Mucosa of descending colon (tissue), 3 donors: ENCODE measurements around the gene NOS1. TPM values are rescaled to one million over a fixed set of nuclear protein-coding genes. Genes with fewer than 3 reads are reported as not detected.

Experiments
- ATAC-seq: fragments of 200-7000 bp; cut with Tn5 transposase; one replicate; pipeline ENCODE4 v1.9.1; 2020; ENCODE audit warnings: mild to moderate bottlenecking, moderate library complexity
- DNase-seq, 3 donors: peaks; one replicate each; pipeline ENCODE4 v3.0.0-alpha.2; 2020
- H3K36me3 ChIP-seq: fragments of 200-600 bp; one replicate; pipeline ENCODE4 v1.8.0; 2021; ENCODE audit warnings: low read depth, mild to moderate bottlenecking
- H3K4me1 ChIP-seq: fragments of 200-600 bp; one replicate; pipeline ENCODE4 v1.8.0; 2021; ENCODE audit warnings: low read depth, mild to moderate bottlenecking
- H3K4me3 ChIP-seq: fragments of 200-600 bp; one replicate; pipeline ENCODE4 v1.8.0; 2021; ENCODE audit warnings: mild to moderate bottlenecking
- H3K9me3 ChIP-seq: fragments of 200-600 bp; one replicate; pipeline ENCODE4 v1.8.0; 2021; ENCODE audit warnings: mild to moderate bottlenecking
- CTCF ChIP-seq: fragments of 200-600 bp; IDR thresholded peaks from one replicate; pipeline ENCODE4 v1.8.0; 2022; ENCODE audit warnings: antibody characterized with exemption, mild to moderate bottlenecking
- intact Hi-C, 2 donors: fragments of 100-400 bp; cut with DNase I in 1 of 2; cut with micrococcal nuclease in 1 of 2; formaldehyde crosslinking; loops; one replicate each; pipeline versions ENCODE4 v1.11.0 to v1.11.1; 2022; cut with DNase I, micrococcal nuclease
- total RNA-seq, 3 donors: library from RNA; stranded (reverse); fragmentation: NEBNext Ultra II Directional in 2 of 3; extraction: Animal tissue kit (Norgen Biotek cat#: 25700) in 2 of 3; gene quantifications; one replicate each; pipeline versions ENCODE4 v1.2.1 to v1.2.4, GENCODE V29; 2021 to 2023
- donor health status: DM: no; HTN: no; CAD: no; lungs with moderate emphysema.
- donor health status: DM: no; HTN: no; CAD: no.
- donor health status: DM: no; HTN: yes; CAD: no.

The NOS1 gene
- total RNA-seq, 3 donors from 2014 or later = 0.09 to 11.0 (median 0.29) TPM

GRCh38 chr12:117167769-117168168 lies 193.7 kb downstream of the NOS1 start:
- intact Hi-C loops = no loop called here
- Histone ChIP-seq H3K36me3 (peaks cover 8% of the 10 kb centered on the region), H3K4me3 (no peak overlapping the region), H3K4me1 (no peaks in the 10 kb centered on the region), H3K9me3 (no peaks in the 10 kb centered on the region)
- TF ChIP-seq CTCF = no peak
- DNase-seq (no peak), ATAC-seq (no peak)

- ATAC-seq = no peak
- Histone ChIP-seq H3K4me3 (no peak overlapping the region), H3K9me3 (no peaks in the 10 kb centered on the region), H3K36me3 (peaks cover 9% of the 10 kb centered on the region), H3K4me1 (no peaks in the 10 kb centered on the region)
- DNase-seq = no peak
- intact Hi-C loops = no loop called here
- TF ChIP-seq CTCF = no peak
Observed at GRCh38 chr12:117166107-117166506, 195.3 kb downstream of the NOS1 start.

GRCh38 chr12:117165342-117165741 lies 196.1 kb downstream of the NOS1 start:
- ATAC-seq = peak; percentile 34
- Histone ChIP-seq H3K4me3 (no peak overlapping the region), H3K4me1 (no peaks in the 10 kb centered on the region), H3K36me3 (peaks cover 9% of the 10 kb centered on the region), H3K9me3 (no peaks in the 10 kb centered on the region)
- intact Hi-C loops = no loop called here
- no peak for DNase-seq
- TF ChIP-seq CTCF = no peak

GRCh38 chr12:117162633-117163032 lies 198.8 kb downstream of the NOS1 start:
- TF ChIP-seq CTCF = no peak
- no peak for ATAC-seq
- no peaks in the 10 kb centered on the region for H3K9me3 ChIP-seq
- H3K36me3 ChIP-seq = peaks cover 9% of the 10 kb centered on the region
- intact Hi-C loops = no loop called here
- DNase-seq = no peak
- no peak overlapping the region for H3K4me3 ChIP-seq
- no peaks in the 10 kb centered on the region for H3K4me1 ChIP-seq

- Histone ChIP-seq H3K4me3 (no peak overlapping the region), H3K4me1 (no peaks in the 10 kb centered on the region), H3K36me3 (peaks cover 9% of the 10 kb centered on the region), H3K9me3 (no peaks in the 10 kb centered on the region)
- ATAC-seq = no peak
- intact Hi-C loops = no loop called here
- no peak for TF ChIP-seq CTCF
- no peak for DNase-seq
Observed at GRCh38 chr12:117162167-117162539, 199.3 kb downstream of the NOS1 start.

GRCh38 chr12:117161460-117162166 lies 199.8 kb downstream of the NOS1 start:
- DNase-seq = no peak
- no peaks in the 10 kb centered on the region for H3K4me1 ChIP-seq
- no peaks in the 10 kb centered on the region for H3K9me3 ChIP-seq
- ATAC-seq = no peak
- H3K4me3 ChIP-seq = no peak overlapping the region
- no peak for TF ChIP-seq CTCF
- peaks cover 9% of the 10 kb centered on the region for H3K36me3 ChIP-seq
- intact Hi-C loops = no loop called here
